K562 (cell line): ENCODE results near the gene SLC2A8. TPM values are rescaled to one million over a fixed set of nuclear protein-coding genes. Genes with fewer than 3 reads are reported as not detected.

Experiments used
- TBP ChIP-seq: optimal IDR thresholded peaks from 2 replicates; pipeline ENCODE3; 2011; ENCODE audit warnings: low read depth, low read length, improper control_type of control experiment
- polyA plus RNA-seq, 8 experiments: library from polyadenylated mRNA; depleted of rRNA in 4 of 8; stranded (reverse) in 5 of 8; unstranded in 3 of 8; fragments of >200 nt; fragmentation: Nextera tagmentation in 2 of 8; fragmentation: Illumina TruSeq in 1 of 8; extraction: Ambion mirVana in 2 of 8; extraction: Trizol in 1 of 8; gene quantifications; 2 replicates each; pipeline versions ENCODE4 v1.2.1 to v1.2.3, GENCODE V29; 2011 to 2014; ENCODE audit warnings: inconsistent platforms in 1 of 8, missing spikeins in 1 of 8
- total RNA-seq, 7 experiments: library from RNA; depleted of rRNA in 6 of 7; stranded (reverse); fragments of >200 nt in 6 of 7; fragmentation: Illumina TruSeq in 2 of 7; extraction: Trizol in 2 of 7; gene quantifications; 2 replicates each; pipeline versions ENCODE4 v1.2.1 to v1.2.3, GENCODE V29; 2011 to 2021; ENCODE audit warnings: low replicate concordance in 1 of 7
- TF ChIP-seq, protein P1 (sequence below), 2 experiments: fragments of 450-650 bp; IDR thresholded peaks; 2 replicates each; pipeline ENCODE4 v1.6.1; 2016; ENCODE audit warnings: mild to moderate bottlenecking in 2 of 2, borderline replicate concordance in 1 of 2, low read depth in 1 of 2, moderate library complexity in 1 of 2
- TF ChIP-seq, protein P2 (sequence below): fragments of 450-650 bp; IDR thresholded peaks from 2 replicates; pipeline ENCODE4 v1.6.1; 2018; ENCODE audit not compliant: partially characterized antibody

SLC2A8 gene
- total and polyA plus RNA-seq, 9 of the 15 experiments (the other 6 are each of a cell fraction or from before 2014, with no cell fraction given) = 0.13 to 12.9 (median 5.2) TPM

DNA sequence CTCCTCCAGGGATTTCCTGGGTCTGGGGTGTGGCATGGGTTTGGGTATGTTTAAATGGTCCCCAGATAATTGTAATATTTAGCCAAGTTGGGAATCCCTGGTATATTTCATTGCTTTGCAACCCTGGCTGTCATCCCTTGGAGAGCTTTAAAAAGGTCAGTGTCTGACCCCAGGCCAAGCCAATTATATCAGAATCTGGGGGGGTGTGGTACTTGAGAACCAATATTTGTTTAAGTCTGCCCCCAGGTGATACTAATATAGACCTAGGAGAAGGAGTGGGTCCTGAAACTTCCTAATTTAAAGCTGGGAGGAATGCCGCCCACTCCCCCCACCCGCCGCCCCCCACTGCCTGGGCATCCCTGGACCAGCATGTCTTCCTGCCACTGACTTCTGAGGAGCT lies 38.2 kb upstream of the SLC2A8 start (continued):
- TF ChIP-seq, protein P1, sequence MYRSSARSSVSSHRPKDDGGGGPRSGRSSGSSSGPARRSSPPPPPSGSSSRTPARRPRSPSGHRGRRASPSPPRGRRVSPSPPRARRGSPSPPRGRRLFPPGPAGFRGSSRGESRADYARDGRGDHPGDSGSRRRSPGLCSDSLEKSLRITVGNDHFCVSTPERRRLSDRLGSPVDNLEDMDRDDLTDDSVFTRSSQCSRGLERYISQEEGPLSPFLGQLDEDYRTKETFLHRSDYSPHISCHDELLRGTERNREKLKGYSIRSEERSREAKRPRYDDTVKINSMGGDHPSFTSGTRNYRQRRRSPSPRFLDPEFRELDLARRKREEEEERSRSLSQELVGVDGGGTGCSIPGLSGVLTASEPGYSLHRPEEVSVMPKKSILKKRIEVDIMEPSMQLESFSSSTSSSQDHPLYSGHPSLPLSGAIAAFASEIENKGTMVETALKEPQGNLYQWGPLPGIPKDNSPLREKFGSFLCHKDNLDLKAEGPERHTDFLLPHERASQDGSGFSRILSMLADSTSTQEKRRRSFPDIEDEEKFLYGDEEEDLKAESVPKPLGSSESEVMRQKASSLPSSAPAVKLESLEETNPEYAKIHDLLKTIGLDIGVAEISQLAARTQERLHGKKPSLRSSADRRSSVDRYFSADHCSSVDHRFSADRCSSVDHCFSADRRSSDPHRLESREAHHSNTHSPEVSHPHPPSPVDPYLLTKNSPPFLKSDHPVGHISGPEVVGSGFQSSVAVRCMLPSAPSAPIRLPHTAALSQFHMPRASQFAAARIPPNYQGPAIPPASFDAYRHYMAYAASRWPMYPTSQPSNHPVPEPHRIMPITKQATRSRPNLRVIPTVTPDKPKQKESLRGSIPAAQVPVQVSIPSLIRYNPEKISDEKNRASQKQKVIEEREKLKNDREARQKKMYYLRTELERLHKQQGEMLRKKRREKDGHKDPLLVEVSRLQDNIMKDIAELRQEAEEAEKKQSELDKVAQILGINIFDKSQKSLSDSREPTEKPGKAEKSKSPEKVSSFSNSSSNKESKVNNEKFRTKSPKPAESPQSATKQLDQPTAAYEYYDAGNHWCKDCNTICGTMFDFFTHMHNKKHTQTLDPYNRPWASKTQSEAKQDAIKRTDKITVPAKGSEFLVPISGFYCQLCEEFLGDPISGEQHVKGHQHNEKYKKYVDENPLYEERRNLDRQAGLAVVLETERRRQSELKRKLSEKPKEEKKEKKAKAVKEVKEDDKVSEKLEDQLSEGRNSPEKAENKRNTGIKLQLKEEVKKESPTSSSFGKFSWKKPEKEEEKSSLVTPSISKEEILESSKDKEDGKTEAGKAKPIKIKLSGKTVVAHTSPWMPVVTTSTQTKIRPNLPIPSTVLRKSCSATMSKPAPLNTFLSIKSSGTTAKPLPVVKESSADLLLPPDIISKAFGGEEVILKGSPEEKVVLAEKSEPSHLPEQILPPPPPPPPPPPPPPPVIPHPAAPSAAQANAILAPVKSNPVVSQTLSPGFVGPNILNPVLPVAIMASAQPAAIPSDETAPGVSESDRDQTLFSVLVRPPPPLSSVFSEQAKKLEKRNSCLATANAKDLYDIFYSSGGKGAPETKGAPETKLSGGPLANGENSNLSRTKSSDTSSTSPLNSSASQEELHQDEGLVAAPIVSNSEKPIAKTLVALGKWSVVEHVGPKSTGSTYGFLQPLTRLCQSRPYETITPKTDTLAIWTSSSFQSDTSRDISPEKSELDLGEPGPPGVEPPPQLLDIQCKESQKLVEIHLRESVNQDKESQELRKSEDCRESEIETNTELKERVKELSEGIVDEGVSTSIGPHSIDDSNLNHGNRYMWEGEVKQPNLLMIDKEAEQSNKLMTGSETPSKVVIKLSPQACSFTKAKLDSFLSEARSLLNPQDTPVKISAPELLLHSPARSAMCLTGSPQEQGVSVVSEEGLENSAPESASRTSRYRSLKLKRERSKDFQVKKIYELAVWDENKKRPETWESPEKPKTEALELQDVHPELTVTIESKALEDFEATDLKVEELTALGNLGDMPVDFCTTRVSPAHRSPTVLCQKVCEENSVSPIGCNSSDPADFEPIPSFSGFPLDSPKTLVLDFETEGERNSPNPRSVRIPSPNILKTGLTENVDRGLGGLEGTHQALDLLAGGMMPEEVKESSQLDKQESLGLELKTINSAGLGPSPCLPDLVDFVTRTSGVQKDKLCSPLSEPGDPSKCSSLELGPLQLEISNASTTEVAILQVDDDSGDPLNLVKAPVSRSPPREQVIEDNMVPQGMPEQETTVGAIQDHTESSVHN (IDR thresholded peaks at IDR 0.05; ENCODE audit: borderline replicate concordance in 1 of 2, low read depth in 1 of 2) = no peak
- TF ChIP-seq TBP = no peak
- TF ChIP-seq, protein P2, sequence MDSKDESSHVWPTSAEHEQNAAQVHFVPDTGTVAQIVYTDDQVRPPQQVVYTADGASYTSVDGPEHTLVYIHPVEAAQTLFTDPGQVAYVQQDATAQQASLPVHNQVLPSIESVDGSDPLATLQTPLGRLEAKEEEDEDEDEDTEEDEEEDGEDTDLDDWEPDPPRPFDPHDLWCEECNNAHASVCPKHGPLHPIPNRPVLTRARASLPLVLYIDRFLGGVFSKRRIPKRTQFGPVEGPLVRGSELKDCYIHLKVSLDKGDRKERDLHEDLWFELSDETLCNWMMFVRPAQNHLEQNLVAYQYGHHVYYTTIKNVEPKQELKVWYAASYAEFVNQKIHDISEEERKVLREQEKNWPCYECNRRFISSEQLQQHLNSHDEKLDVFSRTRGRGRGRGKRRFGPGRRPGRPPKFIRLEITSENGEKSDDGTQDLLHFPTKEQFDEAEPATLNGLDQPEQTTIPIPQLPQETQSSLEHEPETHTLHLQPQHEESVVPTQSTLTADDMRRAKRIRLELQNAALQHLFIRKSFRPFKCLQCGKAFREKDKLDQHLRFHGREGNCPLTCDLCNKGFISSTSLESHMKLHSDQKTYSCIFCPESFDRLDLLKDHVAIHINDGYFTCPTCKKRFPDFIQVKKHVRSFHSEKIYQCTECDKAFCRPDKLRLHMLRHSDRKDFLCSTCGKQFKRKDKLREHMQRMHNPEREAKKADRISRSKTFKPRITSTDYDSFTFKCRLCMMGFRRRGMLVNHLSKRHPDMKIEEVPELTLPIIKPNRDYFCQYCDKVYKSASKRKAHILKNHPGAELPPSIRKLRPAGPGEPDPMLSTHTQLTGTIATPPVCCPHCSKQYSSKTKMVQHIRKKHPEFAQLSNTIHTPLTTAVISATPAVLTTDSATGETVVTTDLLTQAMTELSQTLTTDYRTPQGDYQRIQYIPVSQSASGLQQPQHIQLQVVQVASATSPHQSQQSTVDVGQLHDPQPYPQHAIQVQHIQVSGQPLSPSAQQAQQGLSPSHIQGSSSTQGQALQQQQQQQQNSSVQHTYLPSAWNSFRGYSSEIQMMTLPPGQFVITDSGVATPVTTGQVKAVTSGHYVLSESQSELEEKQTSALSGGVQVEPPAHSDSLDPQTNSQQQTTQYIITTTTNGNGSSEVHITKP = no peak
